ENCODE results near the gene BASP1.
A peak's percentile ranks its signal among the peaks of the same experiment; 100 is the strongest.

The BASP1 gene

GRCh38 chr5:17220469-17220868 is 3.0 kb downstream of the BASP1 start:
- H3K4me1 ChIP-seq (ENCODE audit: insufficient read depth, low read length) = peaks cover 33% of the 10 kb centered on the region

GRCh38 chr5:17221843-17222636 is 4.6 kb downstream of the BASP1 start:
- Histone ChIP-seq H3K4me3 (ENCODE audit: low read length) (no peak overlapping the region), H3K4me1 (ENCODE audit: insufficient read depth, low read length) (peaks cover 32% of the 10 kb centered on the region), H2AFZ (ENCODE audit: low read depth, low read length) (no peak overlapping the region), H3K27me3 (ENCODE audit: insufficient read depth, low read length) (no peaks in the 10 kb centered on the region), H3K9me3 (ENCODE audit: low read length) (no peaks in the 10 kb centered on the region), H3K36me3 (ENCODE audit: insufficient read depth, low read length) (peaks cover 25% of the 10 kb centered on the region)

More at GRCh38 chr5:17220469-17220868, 3.0 kb downstream of the BASP1 start:
- Histone ChIP-seq H3K27me3 (ENCODE audit: insufficient read depth, low read length) (no peaks in the 10 kb centered on the region), H2AFZ (ENCODE audit: low read depth, low read length) (no peak overlapping the region), H3K4me3 (ENCODE audit: low read length) (peak overlapping the region; percentile 88), H3K36me3 (ENCODE audit: insufficient read depth, low read length) (peaks cover 25% of the 10 kb centered on the region), H3K9me3 (ENCODE audit: low read length) (no peaks in the 10 kb centered on the region)

GRCh38 chr5:17222664-17223063 is 5.2 kb downstream of the BASP1 start:
- H2AFZ ChIP-seq (ENCODE audit: low read depth, low read length) = no peak overlapping the region
- H3K4me1 ChIP-seq (ENCODE audit: insufficient read depth, low read length) = peaks cover 32% of the 10 kb centered on the region
- peaks cover 27% of the 10 kb centered on the region for H3K36me3 ChIP-seq (ENCODE audit: insufficient read depth, low read length)
- H3K27me3 ChIP-seq (ENCODE audit: insufficient read depth, low read length) = no peaks in the 10 kb centered on the region
- no peak overlapping the region for H3K4me3 ChIP-seq (ENCODE audit: low read length)
- H3K9me3 ChIP-seq (ENCODE audit: low read length) = no peaks in the 10 kb centered on the region

GRCh38 chr5:17223367-17224185 is 6.1 kb downstream of the BASP1 start:
- no peak overlapping the region for H2AFZ ChIP-seq (ENCODE audit: low read depth, low read length)
- peaks cover 35% of the 10 kb centered on the region for H3K36me3 ChIP-seq (ENCODE audit: insufficient read depth, low read length)
- peaks cover 32% of the 10 kb centered on the region for H3K4me1 ChIP-seq (ENCODE audit: insufficient read depth, low read length)
- no peaks in the 10 kb centered on the region for H3K9me3 ChIP-seq (ENCODE audit: low read length)
- no peaks in the 10 kb centered on the region for H3K27me3 ChIP-seq (ENCODE audit: insufficient read depth, low read length)
- no peak overlapping the region for H3K4me3 ChIP-seq (ENCODE audit: low read length)

GRCh38 chr5:17224858-17225511 is 7.6 kb downstream of the BASP1 start:
- Histone ChIP-seq H3K4me3 (ENCODE audit: low read length) (no peak overlapping the region), H3K9me3 (ENCODE audit: low read length) (no peaks in the 10 kb centered on the region), H3K4me1 (ENCODE audit: insufficient read depth, low read length) (peaks cover 27% of the 10 kb centered on the region), H3K36me3 (ENCODE audit: insufficient read depth, low read length) (peaks cover 35% of the 10 kb centered on the region), H2AFZ (ENCODE audit: low read depth, low read length) (no peak overlapping the region), H3K27me3 (ENCODE audit: insufficient read depth, low read length) (no peaks in the 10 kb centered on the region)

GRCh38 chr5:17225520-17225919 is 8.1 kb downstream of the BASP1 start:
- Histone ChIP-seq H3K36me3 (ENCODE audit: insufficient read depth, low read length) (peaks cover 36% of the 10 kb centered on the region), H2AFZ (ENCODE audit: low read depth, low read length) (no peak overlapping the region), H3K4me3 (ENCODE audit: low read length) (no peak overlapping the region), H3K4me1 (ENCODE audit: insufficient read depth, low read length) (peaks cover 22% of the 10 kb centered on the region), H3K9me3 (ENCODE audit: low read length) (no peaks in the 10 kb centered on the region), H3K27me3 (ENCODE audit: insufficient read depth, low read length) (no peaks in the 10 kb centered on the region)

- H3K36me3 ChIP-seq (ENCODE audit: insufficient read depth, low read length) = peaks cover 45% of the 10 kb centered on the region
- H3K4me1 ChIP-seq (ENCODE audit: insufficient read depth, low read length) = peaks cover 10% of the 10 kb centered on the region
These were observed 10.4 kb downstream of the BASP1 start for GRCh38 chr5:17227868-17228267.

GRCh38 chr5:17228821-17229291 is 11.4 kb downstream of the BASP1 start:
- no peak overlapping the region for H2AFZ ChIP-seq (ENCODE audit: low read depth, low read length)
- no peaks in the 10 kb centered on the region for H3K4me1 ChIP-seq (ENCODE audit: insufficient read depth, low read length)
- peaks cover 2% of the 10 kb centered on the region for H3K9me3 ChIP-seq (ENCODE audit: low read length)
- peaks cover 44% of the 10 kb centered on the region for H3K36me3 ChIP-seq (ENCODE audit: insufficient read depth, low read length)
- no peaks in the 10 kb centered on the region for H3K27me3 ChIP-seq (ENCODE audit: insufficient read depth, low read length)
- H3K4me3 ChIP-seq (ENCODE audit: low read length) = no peak overlapping the region

More at GRCh38 chr5:17227868-17228267, 10.4 kb downstream of the BASP1 start:
- H3K27me3 ChIP-seq (ENCODE audit: insufficient read depth, low read length) = no peaks in the 10 kb centered on the region
- no peak overlapping the region for H2AFZ ChIP-seq (ENCODE audit: low read depth, low read length)
- H3K4me3 ChIP-seq (ENCODE audit: low read length) = no peak overlapping the region
- no peaks in the 10 kb centered on the region for H3K9me3 ChIP-seq (ENCODE audit: low read length)

GRCh38 chr5:17229313-17229712 is 11.9 kb downstream of the BASP1 start:
- Histone ChIP-seq H3K9me3 (ENCODE audit: low read length) (peaks cover 2% of the 10 kb centered on the region), H3K4me3 (ENCODE audit: low read length) (no peak overlapping the region), H2AFZ (ENCODE audit: low read depth, low read length) (no peak overlapping the region), H3K27me3 (ENCODE audit: insufficient read depth, low read length) (no peaks in the 10 kb centered on the region), H3K4me1 (ENCODE audit: insufficient read depth, low read length) (no peaks in the 10 kb centered on the region), H3K36me3 (ENCODE audit: insufficient read depth, low read length) (peaks cover 47% of the 10 kb centered on the region)

- H2AFZ ChIP-seq (ENCODE audit: low read depth, low read length) = no peak overlapping the region
- H3K4me3 ChIP-seq (ENCODE audit: low read length) = no peak overlapping the region
- H3K4me1 ChIP-seq (ENCODE audit: insufficient read depth, low read length) = no peaks in the 10 kb centered on the region
- no peaks in the 10 kb centered on the region for H3K27me3 ChIP-seq (ENCODE audit: insufficient read depth, low read length)
- H3K9me3 ChIP-seq (ENCODE audit: low read length) = peaks cover 2% of the 10 kb centered on the region
- peaks cover 40% of the 10 kb centered on the region for H3K36me3 ChIP-seq (ENCODE audit: insufficient read depth, low read length)
These were observed 12.8 kb downstream of the BASP1 start for GRCh38 chr5:17230191-17230590.

- H3K27me3 ChIP-seq (ENCODE audit: insufficient read depth, low read length) = no peaks in the 10 kb centered on the region
- H3K4me3 ChIP-seq (ENCODE audit: low read length) = no peak overlapping the region
- no peaks in the 10 kb centered on the region for H3K4me1 ChIP-seq (ENCODE audit: insufficient read depth, low read length)
- H2AFZ ChIP-seq (ENCODE audit: low read depth, low read length) = no peak overlapping the region
- peaks cover 4% of the 10 kb centered on the region for H3K9me3 ChIP-seq (ENCODE audit: low read length)
- peaks cover 43% of the 10 kb centered on the region for H3K36me3 ChIP-seq (ENCODE audit: insufficient read depth, low read length)
These were observed 13.5 kb downstream of the BASP1 start for GRCh38 chr5:17230808-17231525.

- Histone ChIP-seq H3K27me3 (ENCODE audit: insufficient read depth, low read length) (no peaks in the 10 kb centered on the region), H3K4me3 (ENCODE audit: low read length) (no peak overlapping the region), H3K36me3 (ENCODE audit: insufficient read depth, low read length) (peaks cover 43% of the 10 kb centered on the region), H3K4me1 (ENCODE audit: insufficient read depth, low read length) (no peaks in the 10 kb centered on the region), H2AFZ (ENCODE audit: low read depth, low read length) (no peak overlapping the region), H3K9me3 (ENCODE audit: low read length) (peaks cover 4% of the 10 kb centered on the region)
These were observed 15.0 kb downstream of the BASP1 start for GRCh38 chr5:17232405-17232804.

Measured in neuron (in vitro differentiated cells).